Calu3 (cell line): ENCODE measurements around the gene ULK3. TPM values are rescaled to one million over a fixed set of nuclear protein-coding genes. Genes with fewer than 3 reads are reported as not detected.

Experiments
- BruUV-seq: library from RNA; stranded (reverse); fragments of 400-500 nt; replicated peaks from 2 replicates; lab custom pipeline; 2021; lab: Mats Ljungman, UMichigan
- CTCF ChIA-PET: fragments of 300-600 bp; sonication (Branson Sonifier 250); formaldehyde crosslinking; loops from one replicate; lab custom pipeline; 2022; ENCODE audit warnings: antibody characterized with exemption; lab: Charles Lee
- DNase-seq: peaks from one replicate; pipeline ENCODE4 v3.0.0; 2022
- H3K27ac Mint-ChIP-seq: one replicate; pipeline ENCODE4 v1.8.0; 2022; ENCODE audit warnings: mixed read lengths; ENCODE audit not compliant: unreplicated experiment
- H3K27me3 Mint-ChIP-seq: one replicate; pipeline ENCODE4 v1.8.0; 2022; ENCODE audit warnings: mixed read lengths; ENCODE audit not compliant: unreplicated experiment
- H3K36me3 Mint-ChIP-seq: one replicate; pipeline ENCODE4 v1.8.0; 2022; ENCODE audit warnings: mild to moderate bottlenecking, moderate library complexity, mixed read lengths; ENCODE audit not compliant: insufficient read depth, unreplicated experiment
- H3K4me1 Mint-ChIP-seq: one replicate; pipeline ENCODE4 v1.8.0; 2022; ENCODE audit warnings: mild to moderate bottlenecking, low read depth, mixed read lengths; ENCODE audit not compliant: unreplicated experiment
- H3K4me3 Mint-ChIP-seq: one replicate; pipeline ENCODE4 v1.8.0; 2022; ENCODE audit warnings: mild to moderate bottlenecking, low read depth, moderate library complexity, mixed read lengths; ENCODE audit not compliant: unreplicated experiment
- H3K9me3 Mint-ChIP-seq: one replicate; pipeline ENCODE4 v1.8.0; 2022; ENCODE audit warnings: low read depth, mixed read lengths; ENCODE audit not compliant: unreplicated experiment
- CTCF ChIP-seq: fragments of 200-600 bp; IDR thresholded peaks from one replicate; pipeline ENCODE4 v1.8.0; 2022; ENCODE audit warnings: antibody characterized with exemption; ENCODE audit not compliant: unreplicated experiment
- intact Hi-C: fragments of 100-400 bp; cut with micrococcal nuclease; formaldehyde crosslinking; loops from one replicate; pipeline ENCODE4 v1.10.0; 2022; ENCODE audit not compliant: unreplicated experiment
- total RNA-seq: library from RNA; stranded (reverse); gene quantifications from 2 replicates; pipeline ENCODE4 v1.2.3, GENCODE V29; 2022

ULK3 gene
- total RNA-seq, 1 experiment from 2014 or later, result 33.8 TPM

GRCh38 chr15:74821790-74822158 is 21.2 kb downstream of the ULK3 start:
- Mint-ChIP-seq H3K27ac (no peak overlapping the region), H3K36me3 (peaks cover 16% of the 10 kb centered on the region), H3K27me3 (peaks cover 44% of the 10 kb centered on the region), H3K4me1 (peaks cover 26% of the 10 kb centered on the region), H3K9me3 (no peaks in the 10 kb centered on the region), H3K4me3 (no peak overlapping the region)
- BruUV-seq, result no TSS peak
- intact Hi-C loops, result no loop called here
- DNase-seq, result no peak
- CTCF ChIA-PET, result no interaction called here
- TF ChIP-seq CTCF, result no peak

GRCh38 chr15:74821091-74821789 is 21.7 kb downstream of the ULK3 start:
- TF ChIP-seq CTCF, result no peak
- CTCF ChIA-PET, result no interaction called here
- H3K36me3 Mint-ChIP-seq, result peaks cover 16% of the 10 kb centered on the region
- intact Hi-C loops, result no loop called here
- no peak overlapping the region for H3K27ac Mint-ChIP-seq
- no peak overlapping the region for H3K4me3 Mint-ChIP-seq
- no peak for DNase-seq
- no peaks in the 10 kb centered on the region for H3K9me3 Mint-ChIP-seq
- no TSS peak for BruUV-seq
- H3K27me3 Mint-ChIP-seq, result peaks cover 38% of the 10 kb centered on the region
- peaks cover 27% of the 10 kb centered on the region for H3K4me1 Mint-ChIP-seq

- intact Hi-C loops, result no loop called here
- peaks cover 35% of the 10 kb centered on the region for H3K4me1 Mint-ChIP-seq
- BruUV-seq, result no TSS peak
- no peak for TF ChIP-seq CTCF
- H3K36me3 Mint-ChIP-seq, result peaks cover 16% of the 10 kb centered on the region
- H3K27ac Mint-ChIP-seq, result no peak overlapping the region
- CTCF ChIA-PET, result no interaction called here
- no peak for DNase-seq
- H3K27me3 Mint-ChIP-seq, result peaks cover 27% of the 10 kb centered on the region
- H3K4me3 Mint-ChIP-seq, result no peak overlapping the region
- no peaks in the 10 kb centered on the region for H3K9me3 Mint-ChIP-seq
Observed at GRCh38 chr15:74820056-74820455, 22.9 kb downstream of the ULK3 start.

GRCh38 chr15:74817370-74817737 is 25.6 kb downstream of the ULK3 start:
- CTCF ChIA-PET, result interaction anchor here (0.7 to 1.2 kb wide), 3 partner anchors 18 to 46 kb away, joined by 3 read pairs; no protein-coding TSS in a partner anchor
- Mint-ChIP-seq H3K27ac (no peak overlapping the region), H3K36me3 (peaks cover 16% of the 10 kb centered on the region), H3K4me1 (peaks cover 37% of the 10 kb centered on the region), H3K9me3 (no peaks in the 10 kb centered on the region), H3K4me3 (peak overlapping the region; percentile 17), H3K27me3 (no peaks in the 10 kb centered on the region)
- peak; percentile 29 for DNase-seq
- intact Hi-C loops, result no loop called here
- no TSS peak for BruUV-seq
- TF ChIP-seq CTCF, result peak; percentile 13
